Fibroblast of skin of back (primary cell): ENCODE data around the gene CCDC59.

Source experiments
- DNase-seq: peaks from one replicate; pipeline ENCODE4 v3.0.0-alpha.2; 2013

CCDC59 gene

DNA sequence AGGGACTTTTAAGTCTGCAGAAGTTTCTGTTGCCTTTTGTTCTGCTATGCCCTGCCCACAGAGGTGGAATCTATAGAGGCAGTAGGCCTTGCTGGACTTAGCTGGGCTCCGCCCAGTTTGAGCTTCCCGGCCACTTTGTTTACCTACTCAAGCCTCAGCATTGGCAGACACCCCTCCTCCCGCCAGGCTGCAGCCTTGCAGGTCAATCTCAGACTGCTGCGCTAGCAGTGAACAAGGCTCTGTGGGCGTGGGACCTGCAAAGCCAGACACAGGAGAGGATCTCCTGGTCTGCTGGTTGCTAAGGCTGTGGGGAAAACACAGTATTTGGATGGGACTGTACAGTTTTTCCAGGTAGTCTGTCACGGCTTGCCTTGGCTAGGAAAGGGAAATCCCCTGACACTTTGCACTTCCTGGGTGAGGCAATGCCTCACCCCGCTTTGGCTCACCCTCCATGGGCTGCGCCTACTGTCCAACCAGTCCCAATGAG lies 43.7 kb downstream of the CCDC59 start:
- DNase-seq, result no peak
